ENCODE results near the gene KCNB1.

The KCNB1 gene

DNA sequence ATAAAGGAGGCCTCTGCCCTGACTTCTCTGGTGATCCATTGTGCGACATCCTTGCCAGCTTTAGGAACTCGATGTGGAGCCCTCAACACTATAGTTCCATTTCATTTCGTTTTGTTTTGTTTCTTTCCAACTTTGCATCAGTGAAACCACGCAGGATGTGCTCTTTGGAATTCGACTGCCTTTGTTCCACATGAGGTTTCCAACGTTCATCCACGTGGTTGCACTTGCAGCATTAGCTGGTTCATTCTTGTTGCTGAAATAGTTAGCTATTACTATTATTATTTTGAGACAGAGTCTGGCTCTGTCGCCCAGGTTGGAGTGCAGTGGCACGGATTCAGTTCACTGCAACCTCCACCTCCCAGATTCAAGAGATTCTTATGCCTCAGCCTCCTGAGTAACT, 143.3 kb downstream of the KCNB1 start:
- H3K4me3 ChIP-seq (replicated peaks; ENCODE audit: insufficient read depth, low read length): no peak overlapping the region
- no peak overlapping the region for H3K27ac ChIP-seq (replicated peaks)
- no peak for DNase-seq (ENCODE audit: low read depth in 1 of 2, low spot score in 1 of 2)
- TF ChIP-seq CTCF (IDR thresholded peaks at IDR 0.05; ENCODE audit: insufficient read depth, low read length) (no peak), POLR2AphosphoS5 (IDR thresholded peaks at IDR 0.05; ENCODE audit: low read depth) (no peak), GABPA (IDR thresholded peaks at IDR 0.05; ENCODE audit: low read depth) (no peak), SPI1 (IDR thresholded peaks at IDR 0.05; ENCODE audit: borderline replicate concordance, low read depth) (no peak)
- TF ChIP-seq, protein P1, sequence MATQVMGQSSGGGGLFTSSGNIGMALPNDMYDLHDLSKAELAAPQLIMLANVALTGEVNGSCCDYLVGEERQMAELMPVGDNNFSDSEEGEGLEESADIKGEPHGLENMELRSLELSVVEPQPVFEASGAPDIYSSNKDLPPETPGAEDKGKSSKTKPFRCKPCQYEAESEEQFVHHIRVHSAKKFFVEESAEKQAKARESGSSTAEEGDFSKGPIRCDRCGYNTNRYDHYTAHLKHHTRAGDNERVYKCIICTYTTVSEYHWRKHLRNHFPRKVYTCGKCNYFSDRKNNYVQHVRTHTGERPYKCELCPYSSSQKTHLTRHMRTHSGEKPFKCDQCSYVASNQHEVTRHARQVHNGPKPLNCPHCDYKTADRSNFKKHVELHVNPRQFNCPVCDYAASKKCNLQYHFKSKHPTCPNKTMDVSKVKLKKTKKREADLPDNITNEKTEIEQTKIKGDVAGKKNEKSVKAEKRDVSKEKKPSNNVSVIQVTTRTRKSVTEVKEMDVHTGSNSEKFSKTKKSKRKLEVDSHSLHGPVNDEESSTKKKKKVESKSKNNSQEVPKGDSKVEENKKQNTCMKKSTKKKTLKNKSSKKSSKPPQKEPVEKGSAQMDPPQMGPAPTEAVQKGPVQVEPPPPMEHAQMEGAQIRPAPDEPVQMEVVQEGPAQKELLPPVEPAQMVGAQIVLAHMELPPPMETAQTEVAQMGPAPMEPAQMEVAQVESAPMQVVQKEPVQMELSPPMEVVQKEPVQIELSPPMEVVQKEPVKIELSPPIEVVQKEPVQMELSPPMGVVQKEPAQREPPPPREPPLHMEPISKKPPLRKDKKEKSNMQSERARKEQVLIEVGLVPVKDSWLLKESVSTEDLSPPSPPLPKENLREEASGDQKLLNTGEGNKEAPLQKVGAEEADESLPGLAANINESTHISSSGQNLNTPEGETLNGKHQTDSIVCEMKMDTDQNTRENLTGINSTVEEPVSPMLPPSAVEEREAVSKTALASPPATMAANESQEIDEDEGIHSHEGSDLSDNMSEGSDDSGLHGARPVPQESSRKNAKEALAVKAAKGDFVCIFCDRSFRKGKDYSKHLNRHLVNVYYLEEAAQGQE (IDR thresholded peaks at IDR 0.05; ENCODE audit: insufficient replicate concordance, low read depth): no peak
- H3K27me3 ChIP-seq (ENCODE audit: insufficient read depth, poor library complexity, severe bottlenecking): peaks cover 2% of the 10 kb centered on the region

DNA sequence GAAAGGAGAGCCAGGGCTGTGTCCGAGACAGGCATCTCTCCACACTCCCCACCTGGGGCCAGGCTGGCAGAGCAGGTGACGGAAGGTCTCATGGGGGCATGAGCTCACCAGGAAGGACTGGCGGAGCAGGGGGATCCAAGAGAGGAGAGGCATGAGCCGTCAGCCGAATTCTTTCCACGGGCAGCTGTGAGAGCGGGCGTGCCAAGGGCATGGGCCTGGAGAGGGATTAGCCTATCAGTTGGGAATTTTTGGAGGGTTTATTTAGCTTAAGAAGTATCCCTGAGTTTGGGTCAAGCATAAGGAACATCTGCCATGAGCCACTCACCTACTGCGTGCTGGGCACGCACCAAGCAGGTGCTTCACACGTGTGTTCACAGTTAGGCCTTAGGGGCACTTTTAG, 144.4 kb downstream of the KCNB1 start:
- Histone ChIP-seq H3K4me3 (replicated peaks; ENCODE audit: insufficient read depth, low read length) (no peak overlapping the region), H3K27ac (replicated peaks) (no peak overlapping the region), H3K27me3 (ENCODE audit: insufficient read depth, poor library complexity, severe bottlenecking) (peaks cover 2% of the 10 kb centered on the region)
- no peak for DNase-seq (ENCODE audit: low read depth in 1 of 2, low spot score in 1 of 2)
- TF ChIP-seq CTCF (IDR thresholded peaks at IDR 0.05; ENCODE audit: insufficient read depth, low read length): no peak

DNA sequence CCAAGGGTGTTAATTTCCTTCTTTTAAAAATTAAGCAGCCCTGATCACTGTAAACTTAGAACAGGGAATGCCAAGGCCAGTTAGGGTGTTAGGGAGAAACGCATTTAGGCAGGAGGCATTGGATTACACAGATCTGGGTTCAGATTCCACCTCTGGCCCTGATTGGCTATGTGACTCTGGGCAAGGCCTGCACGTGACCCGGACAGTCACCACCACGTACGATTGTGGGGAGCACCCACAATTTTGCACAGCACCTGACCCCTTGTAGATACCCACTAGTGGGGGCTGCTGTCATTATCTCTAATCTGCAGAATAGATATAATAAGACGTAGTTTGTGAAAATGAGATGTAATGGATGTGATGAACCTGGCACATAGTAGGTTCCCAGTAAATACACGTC, 145.1 kb downstream of the KCNB1 start:
- peaks cover 2% of the 10 kb centered on the region for H3K27me3 ChIP-seq (ENCODE audit: insufficient read depth, poor library complexity, severe bottlenecking)
- TF ChIP-seq POLR2AphosphoS5 (IDR thresholded peaks at IDR 0.05; ENCODE audit: low read depth): no peak
- TF ChIP-seq, protein P1 (IDR thresholded peaks at IDR 0.05; ENCODE audit: insufficient replicate concordance, low read depth): no peak
- TF ChIP-seq SPI1 (IDR thresholded peaks at IDR 0.05; ENCODE audit: borderline replicate concordance, low read depth): no peak
- no peak for TF ChIP-seq GABPA (IDR thresholded peaks at IDR 0.05; ENCODE audit: low read depth)
- TF ChIP-seq CTCF (IDR thresholded peaks at IDR 0.05; ENCODE audit: insufficient read depth, low read length): no peak
- no peak overlapping the region for H3K4me3 ChIP-seq (replicated peaks; ENCODE audit: insufficient read depth, low read length)
- no peak overlapping the region for H3K27ac ChIP-seq (replicated peaks)
- DNase-seq (ENCODE audit: low read depth in 1 of 2, low spot score in 1 of 2): no peak

GRCh38 chr20:49336786-49337185, 145.7 kb downstream of the KCNB1 start:
- no peak overlapping the region for H3K4me3 ChIP-seq (replicated peaks; ENCODE audit: insufficient read depth, low read length)

More at GRCh38 chr20:49336786-49337185, 145.7 kb downstream of the KCNB1 start:
- Histone ChIP-seq H3K27me3 (ENCODE audit: insufficient read depth, poor library complexity, severe bottlenecking) (peaks cover 2% of the 10 kb centered on the region), H3K27ac (replicated peaks) (no peak overlapping the region)
- DNase-seq (ENCODE audit: low read depth in 1 of 2, low spot score in 1 of 2): no peak
- TF ChIP-seq SPI1 (IDR thresholded peaks at IDR 0.05; ENCODE audit: borderline replicate concordance, low read depth): no peak
- no peak for TF ChIP-seq GABPA (IDR thresholded peaks at IDR 0.05; ENCODE audit: low read depth)
- no peak for TF ChIP-seq CTCF (IDR thresholded peaks at IDR 0.05; ENCODE audit: insufficient read depth, low read length)
- TF ChIP-seq, protein P1 (IDR thresholded peaks at IDR 0.05; ENCODE audit: insufficient replicate concordance, low read depth): no peak
- TF ChIP-seq POLR2AphosphoS5 (IDR thresholded peaks at IDR 0.05; ENCODE audit: low read depth): no peak

All from HL-60 (cell line).